Measurements from ENCODE around the gene JAKMIP2.

The JAKMIP2 gene

GRCh38 chr5:147697380-147697779 lies 85.1 kb downstream of the JAKMIP2 start:
- no peak for DNase-seq (ENCODE audit: low spot score)

DNA sequence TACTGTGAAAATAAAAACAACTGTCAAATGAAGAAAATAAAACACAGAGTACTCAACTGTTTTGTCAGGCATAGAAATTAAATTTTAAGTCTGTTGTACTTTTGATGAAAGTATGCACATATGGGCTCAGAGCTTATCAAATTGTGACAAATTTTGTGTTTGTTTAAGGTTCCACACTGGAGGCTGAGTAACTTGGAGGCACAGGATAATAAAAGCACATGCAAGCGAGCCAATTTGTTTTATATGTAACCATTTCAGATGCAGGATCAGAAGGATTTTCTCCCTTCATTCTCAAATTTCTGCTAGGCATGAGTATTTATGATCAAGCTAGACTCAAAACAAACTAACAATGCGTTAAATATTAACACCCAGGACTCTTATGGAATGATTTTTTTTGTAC lies 87.8 kb downstream of the JAKMIP2 start:
- no peak for DNase-seq (ENCODE audit: low spot score)

GRCh38 chr5:147693233-147693632 lies 89.3 kb downstream of the JAKMIP2 start:
- no peak for DNase-seq (ENCODE audit: low spot score)

- no peak for DNase-seq (ENCODE audit: low spot score)
Measured at GRCh38 chr5:147691130-147691529, 91.4 kb downstream of the JAKMIP2 start.

DNA sequence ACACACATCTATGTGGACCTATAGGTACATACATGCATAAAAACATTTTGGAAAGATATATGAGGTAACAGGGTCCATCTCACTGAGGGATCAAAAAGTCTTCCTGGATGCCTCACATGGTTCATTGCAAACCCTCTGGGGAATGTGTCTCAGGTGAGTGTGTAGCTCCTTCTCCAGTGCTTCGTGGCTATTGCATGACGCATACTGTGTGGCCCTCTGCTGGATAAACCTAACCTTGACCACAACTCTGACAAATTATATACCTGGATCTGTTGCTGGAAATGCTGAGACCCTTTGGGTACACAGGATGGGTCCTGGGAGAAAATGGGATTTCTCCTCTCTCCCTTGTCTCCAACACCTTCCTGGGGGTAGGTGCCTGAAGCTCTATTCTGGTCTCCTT lies 91.9 kb downstream of the JAKMIP2 start:
- DNase-seq (ENCODE audit: low spot score): no peak

- DNase-seq (ENCODE audit: low spot score): no peak
Measured at GRCh38 chr5:147689426-147689825, 93.1 kb downstream of the JAKMIP2 start.

GRCh38 chr5:147688656-147689356 lies 93.7 kb downstream of the JAKMIP2 start:
- no peak for DNase-seq (ENCODE audit: low spot score)

DNA sequence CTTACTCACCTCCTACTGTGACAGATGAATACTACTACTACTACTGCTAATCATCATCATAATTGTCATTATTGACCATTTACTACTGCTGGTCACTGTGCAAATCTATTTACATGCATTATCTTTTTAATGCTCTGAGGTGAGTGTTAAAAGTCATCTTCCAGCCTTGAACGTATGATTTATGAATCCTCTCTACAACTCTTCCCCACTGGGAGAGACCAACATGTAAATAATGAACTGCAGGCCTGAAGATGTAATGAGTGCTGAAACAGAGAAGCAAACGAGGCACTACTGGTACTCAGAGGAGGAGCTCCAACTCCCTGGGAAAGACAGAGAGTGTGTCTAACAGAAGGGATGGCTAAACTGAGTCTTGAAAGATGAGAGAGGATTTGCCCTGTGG lies 95.4 kb downstream of the JAKMIP2 start:
- DNase-seq (ENCODE audit: low spot score): no peak

- no peak for DNase-seq (ENCODE audit: low spot score)
Measured at GRCh38 chr5:147686421-147686820, 96.1 kb downstream of the JAKMIP2 start.

DNA sequence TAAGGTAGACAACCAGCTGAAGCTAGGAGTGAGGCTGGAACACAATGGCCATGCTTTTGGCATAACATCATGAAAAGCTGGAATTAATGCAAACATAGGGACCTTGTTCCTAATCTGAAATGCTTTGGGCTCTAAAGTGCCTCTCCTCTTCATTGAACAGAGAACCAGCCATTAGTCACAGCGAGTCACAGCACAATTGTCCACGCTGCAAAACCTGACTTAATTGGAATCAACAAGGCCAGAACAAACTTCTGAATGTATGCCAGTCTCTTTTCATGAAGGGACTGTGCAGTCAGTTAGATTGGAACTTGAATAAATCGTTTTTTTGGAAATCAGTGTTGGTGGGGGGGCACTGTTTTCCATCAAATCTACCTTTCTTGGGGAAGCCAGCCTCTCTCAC lies 96.5 kb downstream of the JAKMIP2 start:
- no peak for DNase-seq (ENCODE audit: low spot score)

DNA sequence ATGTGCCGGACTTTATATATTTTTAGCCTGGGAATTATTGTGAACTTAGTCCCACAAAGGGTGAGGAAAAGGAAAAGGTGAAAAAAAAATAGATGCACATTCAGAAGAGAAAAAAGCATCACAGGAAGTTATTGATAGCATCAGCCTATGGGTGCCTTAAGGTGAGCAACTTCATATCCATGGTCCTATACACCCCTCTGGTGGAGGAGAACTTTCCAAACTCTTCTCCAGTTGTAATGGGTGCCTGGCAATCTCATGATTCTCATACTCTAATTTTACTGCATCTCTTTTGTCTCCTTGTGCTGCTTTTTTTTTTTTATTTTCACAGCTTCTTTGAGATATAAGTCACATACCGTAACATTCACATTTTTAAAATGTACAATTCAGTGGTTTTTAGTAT lies 107.4 kb downstream of the JAKMIP2 start:
- DNase-seq (ENCODE audit: low spot score): no peak

- no peak for DNase-seq (ENCODE audit: low spot score)
Measured at GRCh38 chr5:147674411-147674810, 108.1 kb downstream of the JAKMIP2 start.

- no peak for DNase-seq (ENCODE audit: low spot score)
Measured at GRCh38 chr5:147673791-147674190, 108.7 kb downstream of the JAKMIP2 start.

- no peak for DNase-seq (ENCODE audit: low spot score)
Measured at GRCh38 chr5:147673266-147673665, 109.3 kb downstream of the JAKMIP2 start.

DNA sequence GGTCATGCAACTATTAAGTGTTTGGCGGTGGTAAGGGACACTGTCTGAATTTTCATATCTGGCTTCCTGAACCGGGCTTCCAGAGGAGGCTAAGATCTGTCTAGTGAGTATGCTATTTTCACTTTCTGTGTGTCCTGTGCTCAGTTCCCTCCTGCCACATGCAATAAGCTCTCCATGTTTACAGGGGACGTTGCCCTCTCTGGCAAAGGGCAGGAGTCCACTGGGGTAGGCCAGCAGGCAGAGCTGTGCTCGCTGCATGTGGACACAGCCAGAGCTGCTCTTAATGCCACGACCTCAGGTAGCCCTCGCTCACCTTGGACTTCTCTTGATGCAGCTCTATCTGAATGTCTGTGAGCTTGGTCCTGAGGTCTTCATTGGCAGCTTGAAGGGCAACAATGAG lies 111.2 kb downstream of the JAKMIP2 start:
- DNase-seq (ENCODE audit: low spot score): no peak

DNA sequence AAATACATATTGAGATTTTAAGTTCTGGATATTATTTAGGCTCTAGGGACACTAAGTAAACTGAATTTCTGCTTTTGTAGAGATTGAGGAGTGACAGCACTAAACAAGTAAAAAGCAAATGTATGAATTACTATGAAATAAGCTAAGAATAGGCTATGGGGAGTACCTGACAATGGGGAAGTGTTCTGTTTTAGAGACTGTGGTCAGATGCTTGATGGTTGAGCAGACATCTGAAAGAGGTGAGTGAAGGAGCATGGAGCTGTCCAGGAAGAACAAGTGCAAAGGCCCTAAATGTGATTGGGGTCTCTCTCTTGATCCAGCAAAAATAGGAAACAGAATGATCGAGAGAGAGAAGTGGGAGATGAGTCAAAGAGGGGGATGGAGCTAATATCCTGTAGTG lies 111.7 kb downstream of the JAKMIP2 start:
- DNase-seq (ENCODE audit: low spot score): no peak

GRCh38 chr5:147669169-147669869 lies 113.2 kb downstream of the JAKMIP2 start:
- no peak for DNase-seq (ENCODE audit: low spot score)

DNA sequence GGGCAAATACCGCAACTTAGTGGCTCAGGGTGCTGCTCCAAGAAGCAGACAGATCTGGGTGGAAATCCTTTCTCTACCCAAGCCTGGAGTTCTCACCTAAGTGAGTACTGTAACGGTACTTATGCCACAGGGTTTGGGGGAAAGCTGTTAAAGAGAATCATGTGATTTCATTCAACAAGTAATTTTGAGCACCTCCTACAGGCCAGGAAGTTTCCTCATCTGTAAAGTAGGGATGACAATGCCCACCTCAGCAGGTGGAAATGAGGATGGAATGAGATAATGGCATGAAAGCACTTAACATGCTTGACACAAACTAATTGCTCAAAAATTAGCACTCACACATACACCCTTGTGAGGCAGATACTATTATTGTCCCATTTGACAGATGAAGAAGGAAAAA lies 114.1 kb downstream of the JAKMIP2 start:
- DNase-seq (ENCODE audit: low spot score): no peak

DNA sequence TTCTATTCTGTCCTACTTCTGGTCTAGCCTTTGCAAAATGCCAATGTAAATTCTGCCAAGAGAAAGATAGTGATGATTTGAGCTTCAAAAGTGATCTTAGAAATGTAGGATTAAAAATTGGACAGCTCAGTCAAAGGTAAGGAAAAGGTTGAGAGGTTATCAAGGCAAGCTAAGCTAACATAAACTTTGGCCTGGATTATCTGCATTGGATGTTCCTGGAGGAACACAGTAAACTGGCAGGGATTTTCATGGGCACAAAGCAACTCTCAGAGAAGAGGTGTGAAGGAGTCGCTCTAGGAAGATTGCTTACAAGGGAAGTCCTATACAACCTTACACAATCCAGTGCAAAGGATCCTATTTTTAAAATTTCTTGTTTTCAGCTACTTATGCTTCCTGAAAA lies 115.2 kb downstream of the JAKMIP2 start:
- no peak for DNase-seq (ENCODE audit: low spot score)

DNA sequence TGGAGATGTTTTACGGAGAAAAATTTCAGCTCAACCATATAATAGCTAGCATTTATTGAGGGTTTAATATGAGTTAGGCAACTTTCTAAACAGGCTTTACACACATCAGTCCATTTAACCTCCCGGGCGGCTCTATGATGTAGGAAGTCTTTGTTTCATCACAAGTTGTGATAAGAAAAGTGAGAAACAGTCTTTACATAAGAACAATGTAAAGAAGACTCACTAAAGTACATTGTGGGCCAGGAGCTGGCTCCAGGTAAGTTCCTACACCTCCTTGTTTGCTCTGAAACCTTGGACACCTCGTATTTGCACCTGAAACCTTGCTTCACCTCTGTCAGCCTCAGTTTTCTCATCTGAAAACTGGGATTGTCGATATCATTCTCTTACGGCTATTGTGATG lies 116.1 kb downstream of the JAKMIP2 start:
- no peak for DNase-seq (ENCODE audit: low spot score)

DNA sequence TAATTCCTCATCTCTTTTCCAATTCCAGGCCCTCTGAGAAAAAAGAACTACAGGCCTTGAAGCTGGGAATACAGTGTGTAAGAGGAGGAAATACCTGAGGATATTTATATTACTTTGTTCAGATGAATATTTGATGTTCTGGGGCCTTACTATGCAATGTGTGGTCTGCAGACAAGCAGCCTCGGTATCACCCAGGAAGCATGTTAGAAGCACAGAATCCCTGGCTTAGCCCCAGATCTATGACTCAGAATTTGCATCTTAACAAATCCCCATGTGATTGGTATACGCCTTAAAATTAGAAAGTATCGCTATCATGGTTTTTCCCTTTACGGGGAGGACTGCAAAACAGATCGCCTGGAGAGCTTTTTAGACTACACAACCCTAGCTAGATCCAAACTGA lies 121.0 kb downstream of the JAKMIP2 start:
- no peak for DNase-seq (ENCODE audit: low spot score)

- no peak for DNase-seq (ENCODE audit: low spot score)
Measured at GRCh38 chr5:147659166-147659929, 123.2 kb downstream of the JAKMIP2 start.

DNA sequence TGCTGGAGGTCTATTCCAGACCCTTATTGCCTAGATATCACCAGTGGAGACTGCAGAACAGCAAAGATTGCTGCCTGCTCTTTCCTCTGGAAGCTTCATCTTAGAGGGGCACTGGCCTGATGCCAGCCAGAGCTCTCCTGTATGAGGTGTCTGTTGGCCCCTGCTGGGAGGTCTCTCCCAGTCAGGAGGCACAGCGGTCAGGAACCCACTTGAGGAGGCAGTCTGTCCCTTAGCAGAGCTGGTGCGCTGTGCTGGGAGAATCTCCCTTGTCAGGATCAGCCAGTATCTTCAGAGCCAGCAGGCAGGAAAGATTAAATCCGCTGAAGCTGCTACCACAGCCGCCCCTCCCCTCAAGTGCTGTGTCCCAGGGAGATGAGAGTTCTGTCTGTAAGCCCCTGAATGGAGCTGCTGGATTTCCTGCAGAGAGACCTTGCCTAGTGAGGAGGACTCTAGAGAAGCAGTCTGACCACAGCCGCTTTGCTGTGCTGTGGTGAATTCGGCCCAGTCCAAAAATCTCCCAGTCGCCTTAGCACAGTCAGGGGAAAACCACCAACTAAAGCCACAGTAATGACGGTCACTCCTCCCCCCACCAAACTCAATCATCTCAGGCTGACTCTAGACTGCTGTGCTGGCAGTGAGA lies 124.1 kb downstream of the JAKMIP2 start:
- DNase-seq (ENCODE audit: low spot score): no peak

All from hepatic stellate cell (primary cell).